Activated CD8-positive, alpha-beta memory T cell treated with anti-CD3 and anti-CD28 coated beads, Interleukin-2, amount 50 U/mL, for 1 hour (primary cell): ENCODE results near the gene CCL14.
"Not testable (repeated sequence)": the region's sequence is repeated elsewhere in the genome, so short reads cannot be mapped to it uniquely, and the experiment has no call there.

Experiments used
- DNase-seq: peaks from one replicate; pipeline ENCODE4 v3.0.0-alpha.2; 2020; ENCODE audit errors: extremely low read depth

The CCL14 gene

GRCh38 chr17:35942588-35943186 lies 43.8 kb downstream of the CCL14 start:
- no peak for DNase-seq

GRCh38 chr17:35938492-35938891 lies 48.0 kb downstream of the CCL14 start:
- DNase-seq = not testable (repeated sequence)

GRCh38 chr17:35936063-35936462 lies 50.5 kb downstream of the CCL14 start:
- DNase-seq = no peak

GRCh38 chr17:35934760-35935159 lies 51.8 kb downstream of the CCL14 start:
- DNase-seq = no peak
